Thyroid gland (tissue), 4 donors: Measurements from ENCODE around the gene SPCS1. TPM values are rescaled to one million over a fixed set of nuclear protein-coding genes. Genes with fewer than 3 reads are reported as not detected.
A peak's percentile ranks its signal among the peaks of the same experiment; 100 is the strongest.

Source experiments
- DNase-seq, 2 donors: peaks; one replicate each; pipeline ENCODE4 v3.0.0-alpha.2; 2019
- H3K27ac ChIP-seq, 3 donors: fragments of 200-600 bp; sonication (generic); 1 replicate in 2 of 3; 2 replicates in 1 of 3; pipeline ENCODE4 v1.5.1; 2016 to 2019; ENCODE audit warnings: mild to moderate bottlenecking in 1 of 3, moderate library complexity in 1 of 3
- H3K27me3 ChIP-seq: fragments of 200-600 bp; sonication (generic); one replicate; pipeline ENCODE4 v1.5.1; 2019
- H3K36me3 ChIP-seq, 2 donors: fragments of 200-600 bp; sonication (generic); one replicate each; pipeline ENCODE4 v1.5.1; 2016 to 2019
- H3K4me1 ChIP-seq, 2 donors: fragments of 200-600 bp; sonication (generic); one replicate each; pipeline ENCODE4 v1.5.1; 2017 to 2019
- H3K4me3 ChIP-seq, 3 donors: fragments of 200-600 bp; sonication (generic); replicated peaks in 1 of 3; 1 replicate in 2 of 3; 2 replicates in 1 of 3; pipeline ENCODE4 v1.5.1; 2016; ENCODE audit warnings: mild to moderate bottlenecking in 1 of 3
- H3K9me3 ChIP-seq: fragments of 200-600 bp; sonication (generic); one replicate; pipeline ENCODE4 v1.5.1; 2017
- CTCF ChIP-seq, 6 experiments: fragments of 200-600 bp in 3 of 6; fragments of 450-650 bp in 3 of 6; sonication (generic) in 3 of 6; IDR thresholded peaks; one replicate each; pipeline ENCODE4 v1.5.1; 2016 to 2019; ENCODE audit warnings: antibody characterized with exemption in 6 of 6, mild to moderate bottlenecking in 2 of 6, inconsistent platforms in 1 of 6, moderate library complexity in 1 of 6
- POLR2A ChIP-seq, 2 donors: fragments of 450-650 bp; IDR thresholded peaks; one replicate each; pipeline ENCODE4 v1.6.1; 2017; ENCODE audit warnings: antibody characterized with exemption in 2 of 2, mild to moderate bottlenecking in 2 of 2, moderate library complexity in 1 of 2
- WGBS, 2 donors: methylation state at CpG; one replicate each; pipeline ENCODE4 v1.1.5; 2017; 5-methylcytosine and 5-hydroxymethylcytosine counted together
- intact Hi-C: fragments of 100-400 bp; cut with DNase I; formaldehyde crosslinking; loops from one replicate; pipeline ENCODE4 v1.15.1; 2023
- total RNA-seq, 4 donors: library from RNA; depleted of rRNA; stranded (reverse); fragments of >200 nt; gene quantifications; one replicate each; pipeline ENCODE4 v1.2.3, GENCODE V29; 2016

SPCS1 gene
- total RNA-seq, 4 donors from 2014 or later: 134 to 263 (median 185) TPM

DNA sequence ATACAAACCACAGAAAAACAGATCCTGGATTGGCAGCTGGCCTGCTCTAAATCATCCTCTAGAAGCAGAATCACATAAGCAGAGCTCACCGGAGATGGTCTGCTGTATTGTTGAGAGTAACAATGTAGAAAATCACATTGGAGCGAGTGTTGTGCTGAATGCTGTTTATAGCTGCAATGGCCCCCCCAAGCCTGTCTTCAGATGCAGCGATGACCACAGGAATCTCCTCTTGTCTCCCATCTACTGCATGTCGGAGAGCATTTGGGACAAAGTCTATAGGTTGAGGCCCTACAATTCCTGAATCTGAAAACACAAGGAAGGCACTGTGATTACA is 8.3 kb upstream of the SPCS1 start:
- Histone ChIP-seq H3K36me3 (peaks cover 49 to 50% of the 10 kb centered on the region in 2 donors), H3K27me3 (no peaks in the 10 kb centered on the region), H3K4me1 (peaks cover 0 to 7% of the 10 kb centered on the region in 2 donors), H3K4me3 (no peak overlapping the region), H3K9me3 (no peaks in the 10 kb centered on the region), H3K27ac (no peak overlapping the region)
- TF ChIP-seq POLR2A (IDR thresholded peaks at IDR 0.05) (no peak), CTCF (IDR thresholded peaks at IDR 0.05) (no peak)
- intact Hi-C loops: no loop called here
- 97% methylated on average over 4 of the region's 4 CpGs for WGBS, 2 donors
- no peak for DNase-seq

DNA sequence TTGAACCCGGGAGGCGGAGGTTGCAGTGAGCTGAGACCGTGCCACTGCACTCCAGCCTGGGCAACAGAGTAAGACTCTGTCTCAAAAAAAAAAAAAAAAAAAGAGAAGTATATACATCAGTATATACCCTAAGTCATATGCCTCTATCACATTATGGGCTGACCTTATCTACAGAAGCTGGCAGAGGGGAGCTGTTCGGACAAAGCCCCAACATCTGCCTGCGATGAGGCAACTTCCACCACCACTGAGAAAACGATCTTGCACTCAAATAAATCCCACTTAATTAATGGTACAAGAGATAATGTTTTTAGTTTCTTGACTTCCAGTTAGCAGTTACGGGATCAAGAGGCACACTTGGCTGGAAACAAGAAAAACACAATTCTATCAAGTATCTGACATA is 2.6 kb upstream of the SPCS1 start:
- peaks cover 16 to 37% of the 10 kb centered on the region in 2 donors for H3K4me1 ChIP-seq
- H3K27me3 ChIP-seq: no peaks in the 10 kb centered on the region
- peaks cover under 1 to 9% of the 10 kb centered on the region in 2 donors for H3K36me3 ChIP-seq
- DNase-seq: no peak
- H3K4me3 ChIP-seq: no peak overlapping the region
- 54 to 58% methylated on average over 7 of the region's 7 CpGs for WGBS, 2 donors
- intact Hi-C loops: no loop called here
- TF ChIP-seq POLR2A (IDR thresholded peaks at IDR 0.05) (no peak), CTCF (IDR thresholded peaks at IDR 0.05) (no peak)
- peak overlapping the region; percentile 63 to 90 (median 72) for H3K27ac ChIP-seq
- no peaks in the 10 kb centered on the region for H3K9me3 ChIP-seq

- peaks cover 0 to 4% of the 10 kb centered on the region in 2 donors for H3K36me3 ChIP-seq
- WGBS, 2 donors: 2 to 3% methylated on average over 17 to 18 of the region's 22 CpGs
- no peaks in the 10 kb centered on the region for H3K27me3 ChIP-seq
- intact Hi-C loops: no loop called here
- DNase-seq: peak; percentile 32 to 53
- peaks cover 16 to 37% of the 10 kb centered on the region in 2 donors for H3K4me1 ChIP-seq
- H3K9me3 ChIP-seq: no peaks in the 10 kb centered on the region
- peak overlapping the region; percentile 63 to 97 (median 88) for H3K4me3 ChIP-seq
- H3K27ac ChIP-seq: peak overlapping the region; percentile 80 to 90 (median 81)
- TF ChIP-seq POLR2A (IDR thresholded peaks at IDR 0.05) (peak in 1 of 2 donors; percentile 0), CTCF (IDR thresholded peaks at IDR 0.05) (no peak)
Observed at GRCh38 chr3:52704611-52705437, 1.1 kb upstream of the SPCS1 start.

- Histone ChIP-seq H3K27me3 (no peaks in the 10 kb centered on the region), H3K9me3 (no peaks in the 10 kb centered on the region), H3K4me1 (peaks cover 16 to 37% of the 10 kb centered on the region in 2 donors), H3K36me3 (peaks cover 0 to 4% of the 10 kb centered on the region in 2 donors), H3K27ac (peak overlapping the region; percentile 80 to 90 (median 81)), H3K4me3 (peak overlapping the region; percentile 63 to 97 (median 88))
- no peak for DNase-seq
- no peak for TF ChIP-seq CTCF (IDR thresholded peaks at IDR 0.05)
- no peak for TF ChIP-seq POLR2A (IDR thresholded peaks at IDR 0.05)
- no CpG with 5 or more reads among the region's 25 CpGs for WGBS, 2 donors
- intact Hi-C loops: no loop called here
Observed at GRCh38 chr3:52705438-52705687, 543 bp upstream of the SPCS1 start.

DNA sequence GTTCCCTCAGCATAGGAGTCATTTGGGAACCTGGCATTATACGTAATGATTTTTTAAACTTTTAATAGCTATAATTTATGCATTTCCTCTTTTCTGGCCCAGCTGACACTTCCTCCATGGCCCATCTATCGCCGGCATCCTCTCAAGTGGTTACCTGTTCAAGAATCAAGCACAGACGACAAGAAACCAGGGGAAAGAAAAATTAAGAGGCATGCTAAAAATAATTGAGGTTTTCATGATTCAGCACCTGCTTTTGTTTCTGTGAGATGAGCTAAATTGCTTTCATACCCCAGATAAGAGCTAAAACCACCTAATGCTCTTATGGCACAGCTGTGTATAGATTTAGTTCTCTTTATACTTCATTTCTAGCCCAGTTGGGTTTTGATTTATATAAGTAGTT is 1.7 kb downstream of the SPCS1 start:
- no peak for TF ChIP-seq POLR2A (IDR thresholded peaks at IDR 0.05)
- no peaks in the 10 kb centered on the region for H3K27me3 ChIP-seq
- no peak overlapping the region for H3K4me3 ChIP-seq
- WGBS, 2 donors: 77 to 80% methylated on average over 4 of the region's 4 CpGs
- H3K4me1 ChIP-seq: peaks cover 16 to 30% of the 10 kb centered on the region in 2 donors
- peaks cover 0 to 5% of the 10 kb centered on the region in 2 donors for H3K36me3 ChIP-seq
- intact Hi-C loops: no loop called here
- H3K9me3 ChIP-seq: no peaks in the 10 kb centered on the region
- DNase-seq: no peak
- no peak overlapping the region for H3K27ac ChIP-seq
